Transverse colon (tissue), 4 donors: ENCODE data around the gene RAD51D. TPM values are rescaled to one million over a fixed set of nuclear protein-coding genes. Genes with fewer than 3 reads are reported as not detected.
"Not testable (repeated sequence)": the region's sequence is repeated elsewhere in the genome, so short reads cannot be mapped to it uniquely, and the experiment has no call there.

Experiments used
- DNase-seq: peaks from one replicate; pipeline ENCODE4 v3.0.0-alpha.2; 2019
- H3K27ac ChIP-seq, 4 donors: fragments of 200-600 bp; sonication (generic); 2 replicates each; pipeline ENCODE4 v1.5.1; 2016 to 2018; ENCODE audit warnings: inconsistent platforms in 4 of 4
- H3K27me3 ChIP-seq: fragments of 200-600 bp; sonication (generic); 2 replicates; pipeline ENCODE4 v1.5.1; 2017; ENCODE audit warnings: inconsistent platforms
- H3K36me3 ChIP-seq, 4 donors: fragments of 200-600 bp; sonication (generic); 2 replicates each; pipeline ENCODE4 v1.5.1; 2017 to 2019; ENCODE audit warnings: inconsistent platforms in 4 of 4
- H3K4me1 ChIP-seq, 4 donors: fragments of 200-600 bp; sonication (generic); 2 replicates each; pipeline ENCODE4 v1.5.1; 2017 to 2020; ENCODE audit warnings: inconsistent platforms in 4 of 4
- H3K4me3 ChIP-seq, 4 donors: fragments of 200-600 bp; sonication (generic); 1 replicate in 1 of 4; 2 replicates in 3 of 4; pipeline versions ENCODE4 v1.5.1 to v1.6.1; 2017 to 2019; ENCODE audit warnings: inconsistent platforms in 4 of 4
- H3K9me3 ChIP-seq, 2 donors: fragments of 200-600 bp; sonication (generic); 2 replicates each; pipeline ENCODE4 v1.5.1; 2017 to 2019; ENCODE audit warnings: inconsistent platforms in 2 of 2
- CTCF ChIP-seq, 5 experiments: fragments of 200-600 bp in 3 of 5; fragments of 450-650 bp in 2 of 5; sonication (generic) in 3 of 5; IDR thresholded peaks; 1 replicate in 2 of 5; 2 replicates in 3 of 5; pipeline ENCODE4 v1.5.1; 2016 to 2017; ENCODE audit warnings: antibody characterized with exemption in 5 of 5, inconsistent platforms in 3 of 5, mild to moderate bottlenecking in 2 of 5, moderate library complexity in 1 of 5
- EP300 ChIP-seq: sonication (generic); formaldehyde crosslinking; IDR thresholded peaks from one replicate; pipeline ENCODE4 v1.6.1; 2017; ENCODE audit warnings: antibody characterized with exemption, low read depth
- POLR2A ChIP-seq: fragments of 450-650 bp; IDR thresholded peaks from one replicate; pipeline ENCODE4 v1.6.1; 2016; ENCODE audit warnings: antibody characterized with exemption, mild to moderate bottlenecking, moderate library complexity
- POLR2AphosphoS5 ChIP-seq, 3 donors: sonication (generic); formaldehyde crosslinking; IDR thresholded peaks; one replicate each; pipeline ENCODE4 v1.6.1; 2016; ENCODE audit warnings: antibody characterized with exemption in 3 of 3
- WGBS, 2 donors: methylation state at CpG; one replicate each; pipeline ENCODE4 v1.1.5; 2018; ENCODE audit warnings: low coverage in 1 of 2; 5-methylcytosine and 5-hydroxymethylcytosine counted together
- in situ Hi-C, 4 donors: fragments of 200-750 bp; cut with MboI; loops; one replicate each; pipeline versions ENCODE4 v1.15.0 to v1.15.1; 2017; ENCODE audit warnings: low sequenced_read_pairs in 3 of 4, low pct_ligation_motif_present in 1 of 4, low pct_unique_long_range_greater_than_20kb in 1 of 4
- intact Hi-C: fragments of 100-400 bp; cut with DNase I; formaldehyde crosslinking; loops from one replicate; pipeline ENCODE4 v1.15.1; 2023; ENCODE audit warnings: low total_unique reads
- total RNA-seq, 4 donors: library from RNA; depleted of rRNA; stranded (reverse); fragments of >200 nt; gene quantifications; one replicate each; pipeline ENCODE4 v1.1.0, GENCODE V29; 2016

RAD51D gene
- total RNA-seq, 4 donors from 2014 or later = 5.6 to 60.3 (median 7.8) TPM

GRCh38 chr17:35116845-35117244 lies 2.8 kb downstream of the RAD51D start:
- H3K4me1 ChIP-seq = peaks cover 9 to 20% (median 14%) of the 10 kb centered on the region in 4 donors
- no peak overlapping the region for H3K4me3 ChIP-seq
- H3K9me3 ChIP-seq = no peaks in the 10 kb centered on the region
- in situ Hi-C loops = loop anchor here in 2 of 4 donors (25.0 kb wide), 3 partner anchors 455 to 680 kb away; no protein-coding TSS in a partner anchor
- no peak overlapping the region for H3K27ac ChIP-seq
- no peak for TF ChIP-seq CTCF (IDR thresholded peaks at IDR 0.05)
- no peak for TF ChIP-seq EP300
- no peak for TF ChIP-seq POLR2AphosphoS5 (IDR thresholded peaks at IDR 0.05)
- no peak for TF ChIP-seq POLR2A
- H3K27me3 ChIP-seq = no peaks in the 10 kb centered on the region
- H3K36me3 ChIP-seq = no peaks in the 10 kb centered on the region
- 80 to 91% methylated on average over 2 to 12 of the region's 12 CpGs for WGBS, 2 donors
- intact Hi-C loops = loop anchor here (10.0 kb wide), 1 partner anchor 692 kb away; no protein-coding TSS in a partner anchor
- no peak for DNase-seq

GRCh38 chr17:35110791-35111190 lies 8.9 kb downstream of the RAD51D start:
- 99% methylated on average over 10 to 17 of the region's 17 CpGs for WGBS, 2 donors
- DNase-seq, H3K27ac ChIP-seq, H3K9me3 ChIP-seq, H3K4me1 ChIP-seq, H3K27me3 ChIP-seq, H3K4me3 ChIP-seq, H3K36me3 ChIP-seq: not testable (repeated sequence)
- in situ Hi-C loops = loop anchor here in 2 of 4 donors (25.0 kb wide), 3 partner anchors 448 to 673 kb away; no protein-coding TSS in a partner anchor
- intact Hi-C loops = loop anchor here (10.0 kb wide), 1 partner anchor 686 kb away; no protein-coding TSS in a partner anchor

DNA sequence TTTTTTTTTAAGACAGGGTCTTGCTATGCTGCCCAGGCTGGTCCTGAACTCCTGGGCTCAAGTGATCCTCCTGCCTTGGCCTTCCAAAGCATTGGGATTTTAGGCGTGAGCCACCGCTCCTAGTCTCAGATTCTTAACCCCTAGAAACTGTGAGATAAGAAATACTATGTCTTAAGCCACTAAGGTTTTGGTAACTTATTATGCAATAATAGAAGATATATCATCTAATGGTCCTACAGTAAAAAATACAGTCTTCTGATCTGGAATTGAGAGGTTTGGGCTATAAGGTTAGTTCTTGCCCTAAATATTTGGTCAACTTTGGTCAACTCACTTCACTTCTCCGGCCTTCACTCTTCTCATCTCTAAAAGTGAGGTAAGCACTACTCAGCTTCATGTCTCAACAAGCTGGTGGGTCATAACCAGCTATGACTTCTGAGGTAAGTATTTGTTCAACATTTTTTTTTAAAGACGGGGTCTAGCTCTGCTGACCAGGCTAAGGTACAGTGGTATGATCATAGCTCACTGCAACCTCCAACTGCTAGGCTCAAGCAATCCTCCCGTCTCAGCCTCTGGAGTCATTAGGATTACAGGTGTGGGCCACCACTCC lies 14.7 kb downstream of the RAD51D start:
- WGBS, 2 donors = 96 to 99% methylated on average over 4 to 5 of the region's 5 CpGs
- Histone ChIP-seq H3K4me1 (no peaks in the 10 kb centered on the region), H3K9me3 (no peaks in the 10 kb centered on the region), H3K27me3 (no peaks in the 10 kb centered on the region), H3K27ac (no peak overlapping the region), H3K4me3 (no peak overlapping the region), H3K36me3 (peaks cover 0 to 11% (median 4%) of the 10 kb centered on the region in 4 donors)
- intact Hi-C loops = no loop called here
- in situ Hi-C loops = loop anchor here in 2 of 4 donors (25.0 kb wide), 3 partner anchors 443 to 668 kb away; no protein-coding TSS in a partner anchor
- no peak for DNase-seq
- TF ChIP-seq POLR2A (no peak), CTCF (IDR thresholded peaks at IDR 0.05) (no peak), EP300 (no peak), POLR2AphosphoS5 (IDR thresholded peaks at IDR 0.05) (no peak)

- intact Hi-C loops (no loop called here), in situ Hi-C loops (loop anchor here in 2 of 4 donors (25.0 kb wide), 3 partner anchors 441 to 666 kb away; no protein-coding TSS in a partner anchor)
- TF ChIP-seq EP300 = no peak
- TF ChIP-seq POLR2AphosphoS5 (IDR thresholded peaks at IDR 0.05) = no peak
- no peak for TF ChIP-seq CTCF (IDR thresholded peaks at IDR 0.05)
- no peak for TF ChIP-seq POLR2A
- H3K36me3 ChIP-seq = peaks cover 0 to 11% (median 4%) of the 10 kb centered on the region in 4 donors
- H3K4me3 ChIP-seq = no peak overlapping the region
- no peaks in the 10 kb centered on the region for H3K27me3 ChIP-seq
- H3K27ac ChIP-seq = no peak overlapping the region
- H3K4me1 ChIP-seq = no peaks in the 10 kb centered on the region
- no peak for DNase-seq
- H3K9me3 ChIP-seq = no peaks in the 10 kb centered on the region
- 98% methylated on average over 5 of the region's 5 CpGs; no CpG with 5 or more reads in 1 of the 2 donors for WGBS, 2 donors
Observed at GRCh38 chr17:35103271-35103670, 16.4 kb downstream of the RAD51D start.
